HG02610 (cell line): ENCODE results near the gene BICC1.

Experiments used
- ATAC-seq: cut with Tn5 transposase; IDR thresholded peaks from one replicate; pipeline ENCODE4 v1.9.1; 2021; ENCODE audit warnings: mild to moderate bottlenecking, moderate library complexity; ENCODE audit not compliant: unreplicated experiment

Gene BICC1, protein sequence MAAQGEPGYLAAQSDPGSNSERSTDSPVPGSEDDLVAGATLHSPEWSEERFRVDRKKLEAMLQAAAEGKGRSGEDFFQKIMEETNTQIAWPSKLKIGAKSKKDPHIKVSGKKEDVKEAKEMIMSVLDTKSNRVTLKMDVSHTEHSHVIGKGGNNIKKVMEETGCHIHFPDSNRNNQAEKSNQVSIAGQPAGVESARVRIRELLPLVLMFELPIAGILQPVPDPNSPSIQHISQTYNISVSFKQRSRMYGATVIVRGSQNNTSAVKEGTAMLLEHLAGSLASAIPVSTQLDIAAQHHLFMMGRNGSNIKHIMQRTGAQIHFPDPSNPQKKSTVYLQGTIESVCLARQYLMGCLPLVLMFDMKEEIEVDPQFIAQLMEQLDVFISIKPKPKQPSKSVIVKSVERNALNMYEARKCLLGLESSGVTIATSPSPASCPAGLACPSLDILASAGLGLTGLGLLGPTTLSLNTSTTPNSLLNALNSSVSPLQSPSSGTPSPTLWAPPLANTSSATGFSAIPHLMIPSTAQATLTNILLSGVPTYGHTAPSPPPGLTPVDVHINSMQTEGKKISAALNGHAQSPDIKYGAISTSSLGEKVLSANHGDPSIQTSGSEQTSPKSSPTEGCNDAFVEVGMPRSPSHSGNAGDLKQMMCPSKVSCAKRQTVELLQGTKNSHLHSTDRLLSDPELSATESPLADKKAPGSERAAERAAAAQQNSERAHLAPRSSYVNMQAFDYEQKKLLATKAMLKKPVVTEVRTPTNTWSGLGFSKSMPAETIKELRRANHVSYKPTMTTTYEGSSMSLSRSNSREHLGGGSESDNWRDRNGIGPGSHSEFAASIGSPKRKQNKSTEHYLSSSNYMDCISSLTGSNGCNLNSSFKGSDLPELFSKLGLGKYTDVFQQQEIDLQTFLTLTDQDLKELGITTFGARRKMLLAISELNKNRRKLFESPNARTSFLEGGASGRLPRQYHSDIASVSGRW

DNA sequence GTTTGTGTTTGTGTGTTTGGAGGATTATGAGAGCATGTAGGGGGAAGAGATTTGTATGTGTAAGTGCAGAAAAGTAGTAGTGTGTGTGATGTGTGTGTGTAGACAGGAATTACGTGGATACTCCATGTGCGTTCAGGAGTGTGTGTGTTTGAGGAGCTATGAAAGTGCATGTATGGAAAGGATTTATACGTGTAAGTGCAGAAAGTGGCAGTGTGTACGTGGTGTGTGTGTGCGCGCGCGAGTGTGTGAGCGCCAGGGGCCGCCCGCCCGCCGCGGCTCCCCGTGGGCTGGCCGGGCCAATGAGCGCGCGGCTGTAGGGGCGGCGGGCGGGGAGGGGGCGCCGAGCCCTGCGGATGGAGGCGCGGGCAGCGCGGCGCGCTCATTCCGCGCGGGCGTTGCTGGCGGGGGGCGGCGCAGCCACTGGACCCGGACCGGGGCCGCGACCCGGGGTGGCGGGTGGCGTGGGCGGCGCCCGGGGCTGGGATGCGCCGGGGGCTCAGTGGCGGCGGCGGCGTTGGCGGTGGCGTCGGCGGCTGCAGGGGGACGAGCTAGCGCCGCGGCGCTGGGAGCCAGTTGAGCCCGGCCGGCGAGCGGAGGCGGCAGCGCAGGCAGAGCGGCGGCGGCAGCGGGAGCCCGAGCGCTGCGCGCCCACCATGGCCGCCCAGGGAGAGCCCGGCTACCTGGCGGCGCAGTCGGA lies at the start of gene BICC1:
BICC1 (plus strand) TSS at position 382 of the 697 bp plus-strand sequence; CDS start at position 654, 272 bp downstream.
- ATAC-seq = no peak

DNA sequence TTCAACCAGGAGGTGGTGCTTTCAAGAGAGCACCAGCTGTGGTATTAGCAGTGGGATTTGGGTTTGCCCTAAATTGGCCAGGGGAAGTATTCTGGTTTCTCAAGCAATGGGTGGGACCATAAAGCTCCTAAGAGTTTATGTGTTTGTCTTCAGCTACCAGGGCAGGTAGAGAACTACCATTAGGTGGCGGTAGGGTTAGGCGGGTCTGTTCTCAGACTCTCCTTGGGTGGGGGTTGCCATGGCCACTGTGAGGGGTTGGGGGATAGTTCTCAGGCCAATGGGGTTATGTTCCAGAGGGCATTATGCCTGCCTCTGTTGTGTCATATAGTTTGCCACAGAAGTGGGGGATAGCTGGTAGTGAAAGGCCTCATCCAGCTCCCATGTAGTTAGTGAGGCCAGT lies 47.7 kb upstream of the BICC1 start:
- no peak for ATAC-seq

DNA sequence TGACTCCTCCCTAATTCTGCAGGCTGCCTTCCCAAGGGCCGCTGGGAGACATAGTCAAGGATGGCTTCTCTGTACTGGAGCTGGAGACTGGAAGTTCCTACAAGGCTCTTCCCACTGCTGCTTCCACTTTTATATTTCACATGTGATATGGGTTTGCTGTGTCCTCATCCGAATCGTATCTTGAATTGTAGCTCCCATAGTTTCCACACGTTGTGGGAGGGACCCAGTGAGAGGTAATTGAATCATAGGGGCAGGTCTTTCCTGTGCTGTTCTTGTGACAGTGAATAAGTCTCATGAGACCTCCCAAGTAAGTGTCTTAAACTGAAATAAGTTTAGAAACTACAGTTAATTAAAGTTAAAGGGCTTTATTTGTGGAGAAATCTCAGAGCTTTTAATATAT lies 47.0 kb upstream of the BICC1 start:
- no peak for ATAC-seq

DNA sequence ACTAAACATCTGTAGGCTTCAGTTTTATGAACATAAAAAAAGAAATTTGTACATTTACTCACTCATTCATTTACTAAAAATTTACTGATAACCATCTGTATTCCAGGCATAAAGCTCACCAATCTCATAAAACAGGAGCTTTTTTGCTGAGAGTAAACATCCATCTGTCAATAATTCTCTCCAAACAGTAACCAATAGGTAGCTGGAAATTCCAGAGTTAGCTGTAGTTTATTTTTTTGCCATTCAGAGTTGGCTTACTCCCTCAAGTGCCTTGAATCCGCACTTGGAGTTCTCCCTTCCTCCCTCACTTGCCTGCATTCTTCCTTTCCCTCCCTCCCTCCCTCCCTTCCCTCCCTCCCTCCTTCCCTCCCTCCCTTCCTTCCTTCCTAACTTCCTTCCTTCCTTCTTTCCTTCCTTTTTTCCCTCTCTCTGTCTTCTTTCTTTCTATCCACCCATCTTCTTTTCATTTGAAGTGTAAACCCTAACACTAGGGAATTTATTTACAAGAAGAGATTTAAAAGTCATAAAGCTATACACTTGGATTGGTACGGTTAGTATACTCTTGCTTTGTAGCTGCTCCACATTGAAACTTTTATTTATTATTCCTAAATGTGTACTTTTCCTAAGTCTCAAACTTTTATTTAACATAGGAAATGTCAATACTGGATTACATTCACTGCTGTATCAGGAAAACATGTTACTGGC lies 44.6 kb upstream of the BICC1 start:
- ATAC-seq = no peak

DNA sequence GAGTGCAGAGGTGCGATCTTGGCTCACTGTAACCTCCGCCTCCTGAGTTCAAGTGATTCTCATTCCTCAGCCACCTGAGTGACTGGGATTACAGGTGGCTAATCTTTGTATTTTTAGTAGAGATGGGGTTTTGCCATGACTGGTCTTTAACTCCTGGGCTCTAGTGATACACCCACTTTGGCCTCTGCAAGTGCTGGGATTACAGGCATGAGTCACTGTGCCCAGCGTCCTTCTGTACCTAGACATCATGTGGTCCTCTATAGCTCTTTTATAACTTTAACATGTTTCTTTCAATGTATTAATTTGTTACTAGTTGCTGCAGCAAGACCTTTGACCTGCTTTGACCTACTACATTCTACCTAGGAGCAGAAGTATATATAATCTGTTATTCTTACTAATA lies 38.7 kb upstream of the BICC1 start:
- ATAC-seq = no peak

DNA sequence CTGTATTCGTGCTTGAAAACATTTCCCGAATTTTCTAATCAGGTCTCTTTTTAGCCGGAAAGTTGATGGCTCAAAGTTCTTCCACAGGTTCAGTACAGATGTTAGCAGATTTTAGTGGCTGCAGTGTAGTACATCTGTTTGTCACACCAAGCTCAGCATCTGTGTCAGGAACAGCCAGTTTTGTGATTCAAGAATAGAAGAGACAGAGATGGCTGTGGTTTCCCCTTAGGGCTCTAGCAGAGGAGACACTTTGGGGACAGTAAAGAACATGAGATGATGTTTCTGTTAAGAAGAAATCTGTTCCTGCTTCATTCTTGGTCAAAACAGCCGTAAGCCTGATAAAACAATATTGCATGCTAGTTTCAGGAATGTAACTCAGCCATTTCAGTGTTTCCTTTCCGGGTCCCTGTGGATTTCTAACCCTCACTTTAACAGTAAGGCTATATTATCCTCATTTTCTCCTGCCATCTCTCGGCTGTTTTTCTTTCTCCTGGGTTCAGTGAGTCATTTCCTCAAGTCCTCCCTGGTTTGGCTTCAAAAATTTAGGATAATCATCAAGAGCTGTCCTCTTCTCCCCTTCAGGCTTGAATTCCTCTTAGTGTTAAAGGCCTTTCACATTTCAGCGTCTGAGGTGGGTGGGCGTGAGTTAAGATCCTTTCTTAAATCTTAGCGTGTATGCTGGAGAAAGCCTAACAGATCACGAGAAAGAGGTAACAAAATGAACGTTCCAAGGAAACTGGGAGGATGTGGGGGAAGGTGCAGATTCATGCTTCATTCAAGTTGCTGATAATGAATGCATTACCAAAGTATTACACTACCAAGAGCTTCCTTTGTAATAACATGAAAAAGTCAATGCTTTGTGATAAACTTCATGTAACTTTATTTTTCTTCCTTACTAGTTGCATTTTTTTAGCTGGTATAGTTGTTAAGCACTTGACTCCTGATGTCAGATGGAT lies 37.1 kb upstream of the BICC1 start:
- ATAC-seq = no peak

DNA sequence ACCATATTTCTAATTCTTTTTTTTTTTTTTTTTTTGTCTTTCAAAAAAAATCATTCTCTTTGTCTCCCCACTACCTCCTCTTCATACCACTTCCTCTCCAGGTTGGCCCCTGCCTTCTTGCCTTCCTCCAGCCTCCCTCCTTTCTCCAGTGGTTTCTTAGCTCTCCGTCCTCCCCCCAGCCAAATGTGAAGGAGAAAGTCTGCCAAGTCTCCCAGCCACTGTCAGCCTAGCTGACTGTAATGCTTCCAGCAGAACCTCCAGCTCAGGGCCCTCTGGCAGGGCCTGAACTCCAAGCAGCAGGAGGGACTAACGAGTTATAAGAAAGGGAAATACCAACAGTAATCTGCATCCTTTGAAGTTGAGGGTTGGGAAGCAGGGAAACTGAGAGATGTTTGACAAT lies 35.5 kb upstream of the BICC1 start:
- ATAC-seq = no peak

DNA sequence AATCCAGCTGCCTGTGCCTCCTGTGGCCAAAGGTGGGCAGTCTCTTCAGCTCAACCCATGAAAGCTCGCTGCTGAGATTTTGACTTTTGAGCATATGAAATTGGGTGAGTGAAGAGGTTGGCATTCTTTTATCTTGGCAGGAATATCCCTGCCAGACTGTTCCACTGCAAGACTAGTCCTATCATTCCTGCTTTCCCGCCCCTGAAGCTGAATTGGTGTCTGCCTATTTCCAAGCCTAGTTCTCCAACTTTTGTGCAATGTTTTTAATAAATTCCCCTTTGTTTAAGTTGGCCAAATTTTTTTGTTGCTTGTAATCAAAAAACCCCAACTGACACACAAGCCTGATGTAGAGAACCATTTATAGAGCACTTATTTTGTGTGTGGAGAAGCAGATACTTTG lies 34.8 kb upstream of the BICC1 start:
- ATAC-seq = no peak

DNA sequence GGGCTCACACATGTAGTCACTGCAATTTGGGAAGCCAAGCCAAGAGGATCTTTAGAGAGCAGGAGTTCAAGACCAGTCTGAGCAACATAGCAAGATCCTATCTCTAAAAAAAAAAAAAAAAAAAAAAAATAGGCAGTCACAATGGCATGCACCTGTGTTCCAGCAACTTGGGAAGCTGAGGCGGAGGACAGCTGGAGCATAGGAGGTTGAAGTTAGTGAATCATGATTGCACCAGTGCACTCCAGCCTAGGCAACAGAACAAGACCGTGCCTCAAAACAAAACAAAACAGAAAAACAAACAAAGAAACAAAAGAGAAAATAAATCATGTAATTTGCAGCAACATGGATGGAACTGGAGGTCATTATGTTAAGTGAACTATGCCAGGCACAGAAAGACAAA lies 33.6 kb upstream of the BICC1 start:
- no peak for ATAC-seq

DNA sequence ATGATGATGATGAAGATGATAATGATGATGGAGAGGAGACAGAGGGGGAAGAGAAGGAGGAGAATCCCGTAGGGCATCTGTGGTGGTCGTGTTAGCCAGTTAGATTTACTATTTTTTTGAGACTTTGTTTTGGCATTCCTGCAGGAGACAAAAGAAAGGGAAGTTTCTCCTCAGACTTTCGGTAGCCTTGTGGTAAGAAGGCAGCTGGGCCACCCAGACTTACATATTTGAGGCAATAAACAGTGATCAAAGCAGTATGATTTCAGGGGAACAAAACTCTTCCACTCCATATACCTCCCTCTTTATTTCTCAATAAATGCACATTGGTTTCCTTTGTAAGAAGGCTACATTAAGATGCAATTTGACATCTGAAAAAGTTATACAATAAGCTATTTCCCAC lies 32.4 kb upstream of the BICC1 start:
- no peak for ATAC-seq

DNA sequence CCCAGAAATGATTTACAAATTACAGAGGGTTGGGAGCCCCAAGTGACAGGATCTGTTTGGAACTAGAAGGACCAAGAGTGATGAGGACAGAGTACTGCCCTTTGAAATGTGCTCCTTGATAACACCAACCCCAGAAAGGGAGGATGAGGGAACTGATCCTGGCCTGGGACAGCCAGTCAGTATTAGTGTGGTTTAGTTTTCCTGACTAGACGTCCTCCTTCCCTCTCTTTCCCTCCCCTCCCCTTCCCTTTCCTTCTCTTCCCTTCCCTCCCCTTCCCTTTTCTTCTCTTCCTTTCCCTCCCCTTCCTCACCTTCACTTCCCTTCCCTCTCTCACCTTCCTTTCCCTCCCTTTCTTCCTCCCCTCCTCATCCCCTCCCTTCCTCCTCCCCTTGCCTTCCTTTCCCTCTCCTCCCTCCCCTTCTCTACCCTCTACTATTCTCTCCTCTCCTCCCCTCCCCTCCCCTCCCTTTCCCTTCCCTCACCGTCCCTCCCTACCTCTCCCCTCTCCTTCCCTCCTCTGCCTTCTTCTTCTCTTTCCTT lies 31.0 kb upstream of the BICC1 start:
- ATAC-seq = no peak

DNA sequence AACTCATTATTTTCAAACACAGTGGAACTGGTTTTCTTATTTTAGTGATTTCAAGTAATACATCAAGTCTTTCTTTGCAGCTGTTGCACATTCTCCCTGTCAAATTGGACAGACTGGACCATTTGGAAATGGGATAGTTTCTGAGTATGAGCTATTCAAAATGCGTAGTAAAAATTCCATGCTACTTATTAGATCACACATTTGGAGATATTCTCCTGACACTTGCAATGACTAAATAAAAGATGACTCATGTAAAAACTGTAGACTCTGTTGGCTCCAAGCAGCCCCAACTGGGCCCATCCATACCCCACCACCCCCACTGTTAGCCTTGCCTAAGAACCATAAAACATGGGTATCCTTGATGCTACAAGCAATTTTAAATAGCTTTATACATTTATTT lies 25.9 kb upstream of the BICC1 start:
- ATAC-seq = no peak

DNA sequence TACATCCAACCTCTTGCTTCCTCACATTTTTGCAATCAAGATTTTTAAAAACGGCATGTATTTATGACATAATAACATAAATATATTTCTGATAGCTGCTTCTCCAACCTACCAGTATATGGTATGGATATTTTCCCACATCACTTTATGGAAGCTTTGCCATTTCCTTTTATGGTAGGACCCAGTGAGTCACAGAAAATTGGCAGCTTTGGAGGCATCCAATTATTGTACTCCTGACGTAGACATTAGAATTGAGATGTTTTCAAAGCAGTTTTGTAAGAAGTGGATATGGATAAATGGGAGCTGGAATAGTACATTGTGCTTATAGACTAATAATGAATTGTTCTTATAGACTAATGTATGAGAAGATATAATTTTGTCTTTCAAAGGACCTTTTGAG lies 23.8 kb upstream of the BICC1 start:
- ATAC-seq = no peak

DNA sequence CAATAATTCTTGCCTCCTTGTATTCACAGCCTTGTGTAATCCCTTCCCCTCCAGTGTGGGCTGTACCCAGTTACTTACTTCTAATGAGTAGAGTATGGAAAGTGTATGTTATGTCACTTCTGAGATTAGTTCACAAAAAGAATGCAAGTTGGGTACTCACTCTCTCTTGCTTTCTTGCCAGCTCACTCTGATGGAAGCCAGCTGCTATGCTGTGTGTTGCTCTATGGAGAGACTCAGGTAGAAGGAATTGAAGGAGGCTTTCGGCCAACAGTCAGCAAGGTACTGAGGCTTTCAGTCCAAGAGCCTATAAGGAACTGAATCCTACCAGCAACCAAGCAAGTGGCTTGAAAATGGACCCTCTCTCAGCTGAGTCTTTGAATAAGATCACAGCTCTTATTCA lies 9.7 kb upstream of the BICC1 start:
- ATAC-seq = no peak

DNA sequence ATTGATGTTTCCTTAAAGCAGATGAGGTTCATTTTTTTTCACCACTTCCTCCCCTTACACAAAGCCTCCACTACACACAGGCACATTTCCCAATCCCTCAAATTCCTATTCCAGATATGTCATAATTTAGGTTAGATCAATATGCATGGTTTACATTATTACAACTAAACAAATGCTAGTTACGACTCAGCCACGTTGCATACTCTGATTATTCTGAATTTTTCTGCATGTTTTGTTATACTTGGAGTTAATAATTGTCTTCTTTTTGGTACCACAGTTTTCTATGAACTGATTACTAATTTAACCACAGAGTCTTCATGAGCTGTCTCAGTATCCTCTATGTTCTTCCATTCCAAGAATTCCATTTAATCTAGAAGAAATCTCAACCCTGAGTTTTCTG lies 4.4 kb upstream of the BICC1 start:
- ATAC-seq = no peak

DNA sequence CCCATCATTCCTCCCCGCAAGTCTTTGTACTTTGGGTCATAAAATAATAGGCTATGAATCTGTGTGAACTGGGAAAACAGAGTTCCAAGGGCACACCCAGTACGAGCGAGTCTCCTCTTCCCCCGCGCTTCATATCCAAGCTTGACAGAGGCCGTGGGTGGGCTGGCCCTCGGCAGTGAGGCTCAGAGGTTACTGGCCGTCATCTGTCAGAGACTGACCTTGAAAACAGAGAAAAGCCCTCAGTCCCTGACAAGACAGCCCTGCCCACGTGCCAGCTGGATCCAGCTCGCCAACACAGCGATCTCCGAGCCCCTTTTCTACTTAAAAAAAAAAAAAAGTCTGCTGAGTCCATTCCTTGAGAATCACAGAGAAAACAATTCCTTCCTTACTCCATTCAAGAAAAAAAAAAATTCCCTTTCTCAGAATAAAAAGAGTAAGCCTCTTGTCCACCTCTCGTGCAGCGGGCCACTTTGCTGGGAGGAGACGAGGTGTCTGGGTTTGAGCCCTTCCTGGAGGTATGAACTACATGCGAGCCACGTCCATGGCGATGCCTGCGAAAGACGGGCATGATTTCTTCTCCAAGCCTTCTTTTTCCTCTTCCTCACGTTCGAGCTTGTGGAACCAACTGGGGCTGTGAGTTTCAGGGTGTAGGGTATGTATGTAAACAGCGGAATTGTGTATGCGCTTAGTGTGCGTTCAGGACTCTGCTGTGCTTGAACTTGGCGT lies 744 bp upstream of the BICC1 start:
- ATAC-seq = no peak

DNA sequence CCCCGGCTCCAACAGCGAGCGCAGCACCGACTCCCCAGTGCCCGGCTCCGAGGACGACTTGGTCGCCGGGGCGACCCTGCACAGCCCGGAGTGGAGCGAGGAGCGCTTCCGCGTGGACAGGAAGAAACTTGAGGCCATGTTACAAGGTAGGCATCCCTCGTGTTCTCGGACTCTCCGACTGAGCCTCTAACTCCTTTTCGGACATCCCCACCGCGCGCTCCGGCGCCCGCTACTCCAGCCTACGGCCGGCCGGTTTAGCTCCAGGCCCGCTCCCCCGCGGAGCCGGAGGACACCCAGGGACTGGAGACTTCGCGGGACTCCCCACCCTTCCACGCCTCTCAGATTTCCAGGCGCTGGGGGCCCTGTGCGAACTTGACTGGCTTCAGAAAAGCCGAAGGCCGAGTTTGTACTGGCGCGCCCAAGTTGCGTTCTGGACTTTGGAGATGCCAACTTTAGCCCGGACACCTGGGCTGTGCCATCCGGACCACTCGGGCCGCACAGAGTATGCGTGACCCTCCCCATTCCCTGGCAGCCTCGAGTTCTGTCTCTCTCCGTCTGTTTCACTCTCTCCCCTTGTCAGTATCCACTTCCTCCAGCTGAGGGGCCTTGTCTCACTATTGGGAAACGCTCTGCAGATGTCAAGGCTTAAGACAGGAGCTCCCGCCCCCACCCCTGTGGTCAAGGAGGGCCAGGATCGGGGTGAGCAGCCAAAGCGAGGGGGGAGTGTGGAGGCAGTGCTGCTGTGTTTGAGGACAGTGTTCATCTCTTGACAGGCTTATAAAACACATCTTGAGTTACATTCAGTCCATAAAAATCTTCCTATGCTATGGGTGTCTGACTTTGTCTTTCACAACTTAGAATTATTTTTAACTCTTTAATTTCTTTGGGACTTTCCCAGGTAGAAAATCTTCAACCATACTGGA lies 777 bp downstream of the BICC1 start:
- no peak for ATAC-seq
